GM12878 (cell line): ENCODE measurements around the gene KBTBD13.

ENCODE experiments used
- BACH1 ChIP-seq: fragments of 450-650 bp; IDR thresholded peaks from 2 replicates; pipeline ENCODE4 v1.6.1; 2017; ENCODE audit warnings: mild to moderate bottlenecking, borderline replicate concordance
- CHD2 ChIP-seq: IDR thresholded peaks from 2 replicates; pipeline ENCODE4 v1.6.1; 2011; ENCODE audit warnings: low read depth, low read length, improper control_type of control experiment, borderline replicate concordance
- FOS ChIP-seq: IDR thresholded peaks from 3 replicates; pipeline ENCODE4 v1.6.1; 2011; ENCODE audit warnings: borderline replicate concordance; ENCODE audit not compliant: insufficient read length; ENCODE audit errors: extremely low read depth
- HDGF ChIP-seq: fragments of 450-650 bp; IDR thresholded peaks from 2 replicates; pipeline ENCODE4 v1.6.1; 2016; ENCODE audit warnings: antibody characterized with exemption
- NFYB ChIP-seq: IDR thresholded peaks from 2 replicates; pipeline ENCODE4 v1.6.1; 2011; ENCODE audit warnings: low read depth, mild to moderate bottlenecking, low read length, improper control_type of control experiment, moderate library complexity; ENCODE audit not compliant: insufficient read depth
- RAD21 ChIP-seq: IDR thresholded peaks from 2 replicates; pipeline ENCODE4 v1.6.1; 2011; ENCODE audit warnings: mild to moderate bottlenecking, low read depth, low read length, moderate library complexity; ENCODE audit not compliant: insufficient read depth
- RAD51 ChIP-seq: fragments of 450-650 bp; IDR thresholded peaks from 2 replicates; pipeline ENCODE4 v1.6.1; 2016; ENCODE audit warnings: moderate library complexity, mild to moderate bottlenecking, inconsistent platforms
- TF ChIP-seq, protein P1 (sequence below), 3 experiments: IDR thresholded peaks in 2 of 3; conservative IDR thresholded peaks in 1 of 3; 2 replicates each; pipeline ENCODE4 v1.5.1; 2011; ENCODE audit warnings: low read depth in 3 of 3, low read length in 3 of 3, mild to moderate bottlenecking in 3 of 3, control low read depth in 2 of 3, moderate library complexity in 2 of 3, inconsistent platforms in 1 of 3, mixed read lengths in 1 of 3; ENCODE audit not compliant: control insufficient read depth in 2 of 3, insufficient read depth in 1 of 3; ENCODE audit errors: extremely low read depth in 1 of 3

DNA sequence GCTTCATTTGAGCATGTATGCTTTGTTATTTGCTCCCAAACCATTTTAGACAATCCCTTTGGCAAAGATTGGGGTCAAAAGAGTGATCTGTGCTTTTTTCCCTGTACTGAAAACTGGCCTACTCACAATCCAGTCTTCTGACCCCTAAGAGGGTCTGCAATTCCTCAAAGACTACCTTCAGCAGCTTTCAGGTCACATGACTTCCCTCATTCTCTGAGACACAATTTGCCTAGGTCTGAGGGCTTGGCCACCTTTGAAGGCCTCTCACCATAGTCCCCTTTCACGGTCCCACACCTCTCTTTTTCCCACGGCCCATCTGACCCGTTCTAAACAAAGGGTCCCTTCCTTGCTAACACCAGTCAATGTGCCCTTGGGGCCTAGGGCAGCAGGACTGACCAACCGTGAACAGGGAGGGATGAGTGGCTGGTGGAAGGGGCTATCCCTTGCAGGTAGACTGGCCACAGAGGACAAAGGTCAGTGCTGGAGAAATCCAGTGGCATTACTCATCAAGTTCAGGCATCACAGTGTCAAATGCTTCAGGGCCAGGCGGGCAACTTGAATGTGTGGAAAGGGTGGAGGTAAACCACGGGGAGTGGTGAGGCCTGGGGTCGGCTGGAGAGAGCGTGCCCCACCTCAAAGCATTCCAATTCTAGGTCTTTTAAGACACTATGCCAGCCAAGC lies 19.5 kb upstream of the KBTBD13 start:
- TF ChIP-seq RAD21 (no peak), NFYB (no peak), FOS (no peak), RAD51 (peak; percentile 27; the same call in 1 of the 2 replicates), CHD2 (no peak), HDGF (no peak), BACH1 (no peak)
- TF ChIP-seq, protein P1, sequence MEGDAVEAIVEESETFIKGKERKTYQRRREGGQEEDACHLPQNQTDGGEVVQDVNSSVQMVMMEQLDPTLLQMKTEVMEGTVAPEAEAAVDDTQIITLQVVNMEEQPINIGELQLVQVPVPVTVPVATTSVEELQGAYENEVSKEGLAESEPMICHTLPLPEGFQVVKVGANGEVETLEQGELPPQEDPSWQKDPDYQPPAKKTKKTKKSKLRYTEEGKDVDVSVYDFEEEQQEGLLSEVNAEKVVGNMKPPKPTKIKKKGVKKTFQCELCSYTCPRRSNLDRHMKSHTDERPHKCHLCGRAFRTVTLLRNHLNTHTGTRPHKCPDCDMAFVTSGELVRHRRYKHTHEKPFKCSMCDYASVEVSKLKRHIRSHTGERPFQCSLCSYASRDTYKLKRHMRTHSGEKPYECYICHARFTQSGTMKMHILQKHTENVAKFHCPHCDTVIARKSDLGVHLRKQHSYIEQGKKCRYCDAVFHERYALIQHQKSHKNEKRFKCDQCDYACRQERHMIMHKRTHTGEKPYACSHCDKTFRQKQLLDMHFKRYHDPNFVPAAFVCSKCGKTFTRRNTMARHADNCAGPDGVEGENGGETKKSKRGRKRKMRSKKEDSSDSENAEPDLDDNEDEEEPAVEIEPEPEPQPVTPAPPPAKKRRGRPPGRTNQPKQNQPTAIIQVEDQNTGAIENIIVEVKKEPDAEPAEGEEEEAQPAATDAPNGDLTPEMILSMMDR (IDR thresholded peaks at IDR 0.05 in 2 of 3, conservative IDR thresholded peaks at IDR 0.05 in 1 of 3; ENCODE audit: control insufficient read depth in 2 of 3, extremely low read depth in 1 of 3, insufficient read depth in 1 of 3, low read depth in 3 of 3, low read length in 3 of 3), result no peak
